Activated effector memory CD4-positive, alpha-beta T cell treated with anti-CD3 and anti-CD28 coated beads, Interleukin-2, amount 50 U/mL, for 16 hours (primary cell): Measurements from ENCODE around the gene MGAT5.

Experiments
- DNase-seq: peaks from one replicate; pipeline ENCODE4 v3.0.0-alpha.2; 2020

Gene MGAT5, protein sequence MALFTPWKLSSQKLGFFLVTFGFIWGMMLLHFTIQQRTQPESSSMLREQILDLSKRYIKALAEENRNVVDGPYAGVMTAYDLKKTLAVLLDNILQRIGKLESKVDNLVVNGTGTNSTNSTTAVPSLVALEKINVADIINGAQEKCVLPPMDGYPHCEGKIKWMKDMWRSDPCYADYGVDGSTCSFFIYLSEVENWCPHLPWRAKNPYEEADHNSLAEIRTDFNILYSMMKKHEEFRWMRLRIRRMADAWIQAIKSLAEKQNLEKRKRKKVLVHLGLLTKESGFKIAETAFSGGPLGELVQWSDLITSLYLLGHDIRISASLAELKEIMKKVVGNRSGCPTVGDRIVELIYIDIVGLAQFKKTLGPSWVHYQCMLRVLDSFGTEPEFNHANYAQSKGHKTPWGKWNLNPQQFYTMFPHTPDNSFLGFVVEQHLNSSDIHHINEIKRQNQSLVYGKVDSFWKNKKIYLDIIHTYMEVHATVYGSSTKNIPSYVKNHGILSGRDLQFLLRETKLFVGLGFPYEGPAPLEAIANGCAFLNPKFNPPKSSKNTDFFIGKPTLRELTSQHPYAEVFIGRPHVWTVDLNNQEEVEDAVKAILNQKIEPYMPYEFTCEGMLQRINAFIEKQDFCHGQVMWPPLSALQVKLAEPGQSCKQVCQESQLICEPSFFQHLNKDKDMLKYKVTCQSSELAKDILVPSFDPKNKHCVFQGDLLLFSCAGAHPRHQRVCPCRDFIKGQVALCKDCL

DNA sequence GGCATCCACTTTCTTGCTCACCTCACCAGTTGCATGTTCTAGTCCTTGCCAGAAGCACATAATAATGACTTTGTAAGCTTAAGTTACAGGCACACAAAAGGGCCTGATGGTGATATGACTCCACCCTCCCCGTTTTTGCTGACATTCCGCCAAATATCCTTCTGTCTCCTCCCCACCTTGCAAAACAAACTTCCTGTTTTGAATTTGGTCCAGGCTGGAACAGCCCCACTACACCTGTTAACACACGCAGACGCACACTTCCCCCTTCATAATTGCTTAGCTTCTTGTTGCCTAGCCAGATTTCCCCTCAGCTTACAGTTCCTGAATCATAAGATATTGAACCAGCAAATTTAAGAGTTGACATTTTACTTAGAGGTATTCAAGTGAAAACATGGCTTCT is at the start of gene MGAT5:
Gene MGAT5 (plus strand): TSS at position 269 of the 400 bp plus-strand sequence. CDS start 332 bp downstream, outside the sequence.
- DNase-seq: no peak

DNA sequence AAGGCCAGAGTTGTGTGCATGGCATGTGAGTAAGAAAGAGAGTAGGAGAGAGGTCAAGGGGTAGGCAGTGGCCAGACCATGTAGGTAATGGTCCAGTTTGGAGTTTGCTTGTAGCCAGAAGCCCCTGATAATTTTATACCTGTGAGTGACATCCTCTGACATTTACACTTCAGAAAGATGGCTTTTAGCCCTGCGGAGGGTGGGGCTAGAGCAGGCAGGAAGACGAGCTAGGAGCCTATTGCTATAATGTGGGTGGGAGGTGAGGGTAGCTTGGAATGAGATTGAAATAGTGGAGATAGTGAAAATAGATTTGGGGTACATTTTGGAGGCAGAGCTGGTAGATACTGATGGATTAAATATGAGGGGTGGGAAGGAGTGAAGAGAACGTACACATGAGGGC is 48.8 kb upstream of the MGAT5 start:
- DNase-seq: no peak

DNA sequence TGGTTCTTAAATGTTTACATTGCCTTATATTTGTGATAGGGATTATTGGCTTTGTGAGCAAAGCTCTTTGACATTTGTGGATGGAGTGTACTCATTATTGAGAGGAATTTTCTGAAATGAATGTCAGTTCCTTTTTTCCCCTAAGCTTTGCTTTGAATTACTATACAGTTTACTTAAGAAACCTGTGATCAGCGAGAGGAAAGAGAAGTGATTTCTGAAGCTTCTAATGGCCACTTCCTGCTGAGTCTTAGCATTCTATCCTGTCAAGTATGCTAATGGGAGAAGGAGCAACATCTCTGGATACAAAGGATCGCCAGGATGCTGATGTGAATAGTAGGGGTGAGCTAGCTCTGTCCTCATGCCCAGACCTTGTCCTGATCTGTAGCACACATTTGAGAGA is 47.8 kb upstream of the MGAT5 start:
- no peak for DNase-seq

DNA sequence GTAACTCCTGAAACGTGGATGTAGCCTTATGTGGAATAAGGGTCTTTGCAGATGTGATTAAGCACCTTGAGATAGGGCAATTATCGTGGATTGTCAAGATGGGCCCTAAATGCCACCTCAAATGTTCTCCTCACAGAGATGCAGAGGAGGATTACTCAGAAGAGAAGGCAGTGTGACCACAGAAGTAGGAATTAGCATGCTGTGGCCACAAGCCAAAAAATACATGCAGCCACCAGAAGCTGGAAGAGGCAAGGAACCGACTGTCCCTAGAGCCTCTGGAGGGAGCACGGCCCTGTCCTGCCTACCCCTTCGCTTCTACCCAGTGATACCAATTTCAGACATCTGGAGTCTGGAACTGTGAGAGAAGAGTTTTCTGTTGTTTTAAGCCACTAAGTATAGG is 47.3 kb upstream of the MGAT5 start:
- DNase-seq: no peak

DNA sequence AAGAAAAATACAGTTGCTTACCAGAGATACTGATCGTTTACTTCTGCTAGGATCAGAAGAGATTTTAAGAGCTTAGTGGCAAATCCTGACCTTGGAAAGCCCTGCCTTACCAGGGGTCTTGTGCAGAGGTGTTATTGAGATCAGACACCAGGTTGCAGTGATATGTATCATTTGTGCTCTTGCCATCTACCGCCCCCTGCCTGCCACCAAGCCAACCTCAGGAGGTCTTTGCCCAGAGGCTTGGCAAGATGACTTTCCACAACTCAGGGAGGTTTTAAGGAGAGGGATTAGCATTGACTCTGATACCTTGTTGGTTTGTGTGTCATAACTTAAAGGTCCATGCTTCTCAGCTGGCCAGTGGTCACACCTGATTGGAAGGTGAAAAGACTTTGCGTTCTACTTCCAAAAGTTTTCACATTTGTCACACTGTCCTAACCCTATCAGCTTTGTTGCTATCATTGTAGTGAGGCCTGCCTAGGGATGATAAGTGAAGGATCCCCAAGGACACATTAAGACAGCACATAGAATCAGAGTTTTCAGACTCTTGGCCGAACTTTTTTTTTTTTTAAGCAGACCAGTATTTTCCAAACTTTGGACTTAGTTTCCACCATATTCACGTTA is 46.2 kb upstream of the MGAT5 start:
- DNase-seq: peak; percentile 86

DNA sequence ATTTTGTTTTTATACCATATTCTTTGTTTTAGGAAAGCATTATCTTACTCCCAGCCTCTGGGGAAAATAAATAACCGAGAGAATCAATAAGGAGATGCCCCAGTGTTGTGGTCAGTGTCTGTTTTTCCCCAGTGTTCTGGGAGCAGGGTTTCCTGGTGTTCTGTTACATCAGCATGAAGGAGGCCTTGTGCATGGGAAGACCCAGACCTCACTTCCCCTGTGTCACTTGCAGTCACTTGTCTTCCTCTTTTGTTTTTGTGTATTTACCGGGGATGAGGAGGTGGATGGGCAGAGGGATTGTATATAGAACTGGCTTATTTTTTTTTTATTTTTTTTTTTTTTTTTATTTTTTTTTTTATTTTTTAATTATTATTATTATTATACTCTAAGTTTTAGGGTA is 45.0 kb upstream of the MGAT5 start:
- DNase-seq: no peak

DNA sequence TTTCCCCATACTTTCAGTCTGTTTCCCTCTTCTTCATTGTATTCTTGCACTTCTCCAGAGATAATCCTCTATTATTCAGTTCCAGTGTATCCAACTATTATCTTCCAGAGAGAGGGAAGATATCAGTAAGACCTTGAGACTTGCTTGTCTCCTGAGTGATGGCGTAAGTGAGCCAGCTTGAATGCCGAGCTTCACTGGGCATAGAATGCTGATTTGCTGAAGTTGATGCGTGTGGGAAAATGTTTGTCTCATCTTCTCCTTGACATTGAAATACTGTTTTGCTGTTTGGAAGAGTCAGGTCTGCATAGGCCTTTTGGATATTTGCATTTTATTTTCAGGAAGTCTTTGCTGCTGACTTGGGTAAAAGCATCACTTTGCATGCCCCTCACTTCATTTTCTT is 41.1 kb upstream of the MGAT5 start:
- DNase-seq: no peak

DNA sequence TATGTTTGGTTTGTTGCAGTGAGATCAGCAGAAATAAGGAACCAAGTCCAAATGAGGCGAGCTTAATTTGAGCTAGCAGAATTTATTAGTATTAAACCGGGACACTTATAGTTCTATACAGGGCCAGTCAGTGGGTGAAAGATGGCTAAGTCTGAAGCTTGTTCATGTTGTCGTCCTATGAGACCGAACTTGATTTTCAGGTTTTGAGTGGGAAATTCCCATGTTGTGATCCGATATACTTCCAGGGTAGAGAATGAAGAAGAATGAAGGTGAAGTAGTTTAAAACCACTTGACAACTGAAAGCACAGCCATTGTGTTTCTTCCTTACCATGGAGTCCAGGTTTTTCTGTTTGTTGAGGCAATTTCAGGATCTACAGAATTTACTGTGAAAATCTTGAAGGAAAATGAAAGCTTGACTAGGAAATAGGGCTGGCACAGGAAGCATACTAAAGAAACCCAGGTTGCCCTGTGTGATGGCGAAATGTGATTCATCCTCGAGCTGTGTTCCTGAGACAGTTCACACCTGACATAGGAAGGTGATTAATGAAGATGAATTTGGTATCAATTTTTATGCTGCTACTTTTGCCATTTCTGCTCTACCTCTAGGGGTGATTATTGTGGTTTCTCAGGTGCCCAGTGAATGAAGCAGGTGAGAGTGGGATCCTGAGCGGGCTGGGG is 37.6 kb upstream of the MGAT5 start:
- DNase-seq: peak; percentile 70

DNA sequence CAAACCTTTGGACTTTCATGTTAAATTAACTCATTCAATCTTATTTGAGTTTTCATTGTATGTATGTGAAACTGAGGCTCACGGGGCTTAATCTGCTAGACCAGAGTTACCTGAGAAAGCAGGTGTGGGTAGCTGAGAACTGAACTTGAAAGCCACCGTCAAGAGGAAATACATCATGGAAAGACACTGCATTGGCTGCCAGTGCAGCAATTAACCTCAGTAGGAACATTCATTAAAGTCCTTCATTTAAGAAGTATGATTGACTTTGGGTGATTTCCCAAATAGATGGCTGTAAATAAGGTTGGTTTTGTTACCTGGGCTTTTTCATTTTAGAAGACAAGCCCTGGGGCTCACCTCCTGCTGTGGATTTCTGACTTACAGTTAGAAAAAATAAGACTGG is 36.5 kb upstream of the MGAT5 start:
- peak; percentile 66 for DNase-seq

DNA sequence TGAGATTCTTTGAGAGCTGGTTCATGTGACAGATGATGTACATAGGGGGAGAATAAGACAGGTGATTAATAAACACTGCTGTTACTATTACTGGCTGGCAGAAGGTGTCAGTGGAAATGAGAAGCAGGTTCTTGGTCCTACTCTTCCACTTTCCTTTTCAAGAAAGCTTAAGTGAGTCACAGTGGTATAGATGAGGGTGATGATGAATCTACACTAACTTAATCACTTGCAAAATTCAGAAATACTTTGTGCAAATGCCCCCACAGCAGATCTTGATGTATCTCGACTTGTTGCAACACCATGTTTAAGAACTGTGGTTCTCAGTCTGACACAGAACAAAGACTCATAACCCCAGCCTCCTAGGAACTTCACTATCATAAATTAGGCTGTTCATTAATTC is 35.9 kb upstream of the MGAT5 start:
- no peak for DNase-seq

DNA sequence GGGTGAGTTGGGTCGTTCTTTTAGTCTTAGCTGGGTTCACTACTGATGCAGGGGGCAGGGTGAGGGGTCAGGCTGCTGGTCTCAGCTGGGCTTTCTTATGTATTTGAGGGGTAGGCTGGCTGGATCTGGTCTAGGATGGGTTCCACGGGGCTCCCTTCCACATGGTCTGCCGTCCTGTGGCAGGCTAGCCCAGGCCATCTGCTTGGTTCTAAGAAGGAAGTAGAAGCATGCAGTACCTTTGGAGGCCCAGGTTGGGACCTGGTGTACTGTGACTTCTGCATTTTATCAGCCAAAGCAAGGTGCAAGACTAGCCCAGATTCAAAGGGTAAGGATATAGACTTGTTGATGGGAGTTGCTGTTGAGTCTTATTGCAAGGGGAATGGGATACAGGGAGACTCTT is 35.5 kb upstream of the MGAT5 start:
- DNase-seq: no peak

DNA sequence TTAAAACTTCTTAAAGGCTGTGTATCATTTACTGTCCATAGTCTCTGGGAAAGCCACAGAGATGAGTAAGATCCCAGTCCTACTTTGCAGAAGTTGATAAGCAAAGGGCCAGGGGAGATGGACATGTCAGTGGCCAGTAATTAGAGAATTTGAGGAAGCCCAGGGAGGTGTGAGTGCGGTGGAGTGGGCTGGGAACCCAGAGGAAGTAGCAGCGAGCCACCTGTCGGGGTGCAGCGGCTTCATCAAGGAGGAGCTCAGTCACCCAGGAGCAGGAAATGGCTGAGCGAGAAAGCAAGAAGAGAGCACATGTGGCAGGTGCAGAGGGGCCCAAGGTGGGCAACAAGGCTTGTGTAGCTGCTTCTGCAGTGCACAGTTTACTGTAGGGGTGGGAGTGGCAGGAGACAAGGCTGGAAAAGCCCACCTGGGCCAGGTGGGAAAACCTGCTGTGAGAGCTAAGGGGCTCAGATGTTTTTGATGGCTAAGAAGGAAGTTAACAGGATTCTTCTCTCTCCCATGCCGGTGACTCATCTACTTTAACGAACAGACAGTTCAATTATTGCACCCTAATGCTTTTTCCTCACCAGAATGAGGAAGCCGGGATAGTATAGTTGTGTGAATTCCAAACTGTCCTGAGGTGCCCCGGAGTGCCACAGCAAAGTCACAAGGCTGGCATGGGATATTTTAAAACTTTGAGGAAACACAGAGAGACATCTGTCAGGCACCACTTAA is 34.8 kb upstream of the MGAT5 start:
- DNase-seq: peak; percentile 78

DNA sequence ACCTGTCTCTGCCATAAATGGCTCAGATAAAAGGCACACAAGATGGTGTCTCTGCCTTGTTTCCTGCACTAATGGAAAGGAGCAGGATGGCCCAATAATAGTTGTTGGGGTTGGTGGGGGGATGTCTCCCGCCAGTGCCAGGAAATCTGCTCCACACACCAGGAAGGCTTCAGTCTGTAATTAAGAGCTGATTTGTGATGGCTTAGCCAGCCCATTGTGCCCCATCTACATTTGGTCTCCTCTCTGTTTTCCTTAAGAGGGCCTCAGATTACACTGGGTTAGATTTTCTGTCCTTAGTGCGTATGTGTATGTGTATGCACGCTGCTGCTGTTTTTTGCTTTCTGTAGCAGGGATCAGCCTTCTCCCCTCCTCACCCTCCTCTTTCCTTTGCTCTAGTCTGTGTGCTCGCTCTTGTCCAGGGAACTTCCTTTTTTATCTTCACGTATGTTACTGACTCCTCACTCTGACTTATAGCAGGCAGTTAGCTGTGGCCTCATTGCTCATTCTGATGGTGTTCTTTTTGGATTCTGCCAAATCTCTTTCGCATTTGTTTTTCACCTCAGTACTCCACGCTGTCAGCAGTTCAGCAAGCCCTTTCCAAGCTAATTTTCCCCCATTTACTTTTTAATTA is 33.4 kb upstream of the MGAT5 start:
- DNase-seq: no peak

DNA sequence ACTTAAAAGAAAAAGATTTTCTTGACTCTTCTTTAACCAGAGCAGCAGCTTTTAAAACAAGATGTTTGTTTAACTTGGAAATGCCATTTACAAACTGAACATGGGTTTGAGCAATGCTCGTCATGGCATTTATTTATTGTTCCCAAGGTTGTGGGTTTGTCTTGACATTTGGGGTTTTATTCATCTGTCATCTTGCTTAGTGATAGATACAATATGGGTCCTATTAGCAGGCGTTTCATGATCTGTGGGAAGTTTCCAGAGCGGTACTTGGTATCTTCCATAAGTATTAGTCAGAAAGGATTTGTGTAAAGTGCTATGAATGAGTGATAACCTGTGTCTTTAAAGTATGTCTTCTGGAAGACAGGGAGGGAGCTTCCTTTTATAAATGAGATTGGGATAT is 29.9 kb upstream of the MGAT5 start:
- DNase-seq: no peak

DNA sequence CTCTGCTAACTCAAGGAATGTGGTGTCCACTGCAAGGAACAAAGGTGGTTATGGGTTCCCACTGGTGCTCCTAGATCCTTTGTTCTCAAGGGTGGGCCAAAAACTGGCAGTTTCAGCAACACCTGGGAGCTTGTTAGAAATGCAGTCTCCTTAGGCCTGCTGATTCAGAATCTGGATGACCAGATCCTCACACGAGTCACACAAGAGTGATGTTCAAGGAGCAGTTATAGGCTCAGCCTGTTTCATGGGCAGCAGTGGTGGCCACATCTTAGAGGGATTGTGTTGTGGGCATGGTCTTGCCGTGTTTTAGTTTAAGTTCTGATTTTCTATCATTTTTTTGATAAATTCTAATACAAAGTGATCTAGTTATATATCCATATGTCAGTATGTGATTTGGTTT is 28.7 kb upstream of the MGAT5 start:
- no peak for DNase-seq

DNA sequence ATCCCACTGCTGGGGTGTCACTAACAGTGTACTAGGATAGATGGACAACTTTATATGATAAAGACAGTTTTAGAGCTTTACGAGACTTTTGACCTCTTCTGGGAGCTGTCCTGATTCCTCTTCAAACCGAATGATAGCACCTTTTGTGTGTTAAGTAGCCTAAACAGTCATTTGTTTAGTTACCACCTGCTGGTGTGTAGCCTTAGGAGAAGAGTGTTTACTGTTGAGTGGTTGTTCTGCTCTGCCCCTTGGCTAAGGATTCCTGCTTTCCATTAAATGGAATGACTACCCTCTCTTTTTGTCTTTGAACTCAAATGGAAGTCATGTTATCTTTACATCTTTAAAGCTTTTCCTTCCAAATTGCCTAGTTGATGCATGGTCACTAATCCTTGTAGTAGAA is 28.0 kb upstream of the MGAT5 start:
- DNase-seq: no peak

DNA sequence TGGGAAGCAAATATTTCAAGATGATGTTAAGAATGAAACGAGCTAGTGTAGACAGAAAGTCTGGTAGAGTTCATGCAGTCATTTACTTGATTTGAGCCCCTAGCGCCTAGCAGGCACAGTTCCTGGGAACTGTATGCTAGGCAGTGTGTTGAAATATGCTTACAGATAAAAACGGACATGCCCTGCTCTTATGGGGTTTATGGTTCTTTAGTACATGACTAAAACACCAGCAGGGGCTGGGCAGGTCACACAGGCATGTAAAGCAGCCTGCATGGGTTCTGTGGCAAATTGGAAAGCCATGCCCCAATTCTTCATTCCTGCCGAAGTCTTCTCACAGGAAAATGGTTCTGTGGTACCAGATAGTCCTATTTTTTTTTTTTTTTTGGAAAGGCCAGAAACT is 27.3 kb upstream of the MGAT5 start:
- DNase-seq: no peak

DNA sequence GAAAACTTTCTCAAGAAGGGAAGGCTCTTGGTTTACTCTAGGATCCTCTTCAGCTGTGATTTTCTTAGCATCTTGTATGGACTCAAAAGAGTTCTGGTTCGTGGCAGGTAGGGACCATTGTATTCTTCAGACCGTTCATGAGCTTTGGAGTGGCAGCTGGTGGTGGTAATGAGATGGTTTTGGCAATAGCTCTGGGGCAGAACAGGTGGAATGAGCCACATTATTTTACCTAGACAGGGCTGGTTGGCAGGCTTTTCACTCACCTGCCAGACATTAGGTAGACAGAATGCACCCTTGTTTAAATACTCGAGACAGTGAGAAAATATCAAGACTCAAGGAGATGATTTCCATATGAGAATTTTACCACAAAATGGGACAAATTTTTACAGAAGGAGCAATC is 26.2 kb upstream of the MGAT5 start:
- no peak for DNase-seq

DNA sequence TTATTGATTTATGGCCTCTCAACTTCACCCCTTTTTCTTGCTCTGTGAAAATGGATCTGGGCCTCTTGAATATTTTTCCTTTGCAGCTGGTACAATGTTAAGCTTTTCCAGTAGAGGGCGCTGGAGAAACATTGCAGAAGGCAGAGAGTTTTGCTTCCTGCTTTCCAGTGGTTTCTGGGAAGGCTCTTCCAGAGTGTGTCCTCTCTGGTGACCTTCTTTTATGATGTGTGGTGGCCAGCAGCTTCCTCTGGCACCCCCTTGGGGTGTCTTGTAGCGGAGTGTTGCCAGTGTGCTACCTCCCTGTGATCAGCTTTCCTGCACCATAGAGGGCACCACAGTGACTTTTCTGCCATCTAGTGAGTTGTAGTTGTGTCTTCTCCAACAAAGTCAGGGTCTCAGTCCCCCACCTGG is 25.4 kb upstream of the MGAT5 start:
- no peak for DNase-seq

DNA sequence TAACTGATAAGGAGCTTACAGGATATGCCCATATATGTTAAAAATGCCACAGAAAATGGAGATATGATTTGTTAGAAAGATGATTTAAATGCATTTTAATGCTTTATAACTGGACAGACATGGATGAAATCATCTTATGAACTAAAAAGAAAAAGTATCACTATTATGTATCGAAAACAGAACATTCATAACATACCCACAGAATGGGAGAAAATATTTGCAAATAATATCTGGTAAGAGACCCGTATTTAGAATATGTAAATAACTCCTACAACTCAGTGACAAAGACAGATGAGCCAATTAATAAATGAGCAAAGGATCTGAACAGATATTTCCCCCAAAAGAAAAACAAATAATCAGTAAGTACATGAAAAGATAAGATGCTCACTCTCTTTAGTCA is 24.3 kb upstream of the MGAT5 start:
- DNase-seq: no peak

DNA sequence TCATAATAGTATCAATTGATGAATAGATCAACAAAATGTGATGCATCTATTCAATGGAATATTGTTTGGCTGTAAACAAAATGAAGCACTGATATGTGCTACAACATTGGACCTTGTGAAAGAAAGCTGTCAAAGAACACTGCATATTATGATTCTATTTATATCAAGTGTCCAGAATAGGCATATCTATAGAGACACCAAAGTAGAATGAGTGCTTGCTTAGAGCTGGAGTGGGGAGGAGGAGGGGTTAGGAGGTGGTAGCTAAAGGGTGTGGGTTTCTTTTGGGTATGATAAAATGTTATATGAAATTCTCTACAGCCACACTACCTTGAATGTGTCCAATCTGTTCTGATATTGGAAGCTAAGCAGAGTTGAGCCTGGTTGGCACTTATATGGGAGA is 23.0 kb upstream of the MGAT5 start:
- no peak for DNase-seq

DNA sequence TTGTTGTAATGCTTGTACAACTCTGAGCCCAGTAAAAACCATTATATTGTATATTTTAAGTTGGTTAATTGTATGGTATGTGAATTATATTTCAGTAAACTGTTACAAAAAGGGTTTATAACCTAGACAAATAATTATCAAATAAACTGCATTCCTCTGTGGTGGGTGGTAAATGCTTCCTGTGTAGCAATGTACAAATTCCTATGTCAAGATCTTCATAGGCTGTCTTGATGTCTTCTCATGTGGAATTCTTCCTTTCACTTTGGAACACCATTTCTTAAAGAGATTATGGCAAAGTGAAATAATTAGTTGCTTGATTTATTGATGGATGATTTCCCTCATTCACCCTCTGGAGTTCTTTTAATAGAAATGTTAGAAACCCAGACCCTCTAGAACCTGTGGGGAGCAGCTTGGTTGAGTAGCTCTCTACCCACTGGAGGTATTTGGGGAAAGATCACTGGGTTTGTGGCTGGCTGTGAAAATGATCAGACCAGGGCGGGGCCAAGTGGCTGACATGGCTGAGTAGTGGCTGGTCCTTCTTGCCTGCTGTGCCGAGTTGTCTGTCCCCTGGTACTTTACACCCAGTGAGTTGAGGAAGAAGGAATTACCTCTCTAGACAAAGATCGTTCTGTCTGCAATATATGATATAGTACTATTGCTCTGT is 22.4 kb upstream of the MGAT5 start:
- no peak for DNase-seq
